CD14-positive monocyte (primary cell): ENCODE results near the gene STK32B. TPM values are rescaled to one million over a fixed set of nuclear protein-coding genes. Genes with fewer than 3 reads are reported as not detected.
A peak's percentile ranks its signal among the peaks of the same experiment; 100 is the strongest.

Experiments used
- DNase-seq, 3 donors: peaks; one replicate each; pipeline ENCODE4 v3.0.0-alpha.2; 2011 to 2022
- H2AFZ ChIP-seq: 2 replicates; pipeline ENCODE4 v1.6.0; 2012; ENCODE audit warnings: mild to moderate bottlenecking, low read depth, low read length, inconsistent platforms; ENCODE audit not compliant: insufficient read depth, poor library complexity, severe bottlenecking
- H3K27ac ChIP-seq, 2 donors: 1 replicate in 1 of 2; 2 replicates in 1 of 2; pipeline ENCODE4 v1.5.1; 2012 to 2013; ENCODE audit warnings: low read length in 2 of 2, control low read depth in 1 of 2, inconsistent platforms in 1 of 2, low read depth in 1 of 2, mild to moderate bottlenecking in 1 of 2
- H3K27me3 ChIP-seq, 2 donors: one replicate each; pipeline versions ENCODE4 v1.6.0 to v1.6.1; 2011 to 2013; ENCODE audit warnings: low read length in 2 of 2; ENCODE audit not compliant: control insufficient read depth in 2 of 2, insufficient read depth in 2 of 2
- H3K36me3 ChIP-seq, 2 donors: replicated peaks in 1 of 2; 1 replicate in 1 of 2; 2 replicates in 1 of 2; pipeline versions ENCODE4 v1.5.1 to v1.6.1; 2012 to 2013; ENCODE audit warnings: low read length in 2 of 2, control low read depth in 1 of 2, inconsistent platforms in 1 of 2, mild to moderate bottlenecking in 1 of 2; ENCODE audit not compliant: insufficient read depth in 2 of 2, control insufficient read depth in 1 of 2
- H3K4me1 ChIP-seq, 2 donors: 1 replicate in 1 of 2; 2 replicates in 1 of 2; pipeline versions ENCODE4 v1.5.1 to v1.6.1; 2012 to 2013; ENCODE audit warnings: low read length in 2 of 2, control low read depth in 1 of 2, inconsistent platforms in 1 of 2, mild to moderate bottlenecking in 1 of 2, moderate library complexity in 1 of 2; ENCODE audit not compliant: insufficient read depth in 2 of 2, control insufficient read depth in 1 of 2
- H3K4me2 ChIP-seq: replicated peaks from 2 replicates; pipeline ENCODE3; 2012; ENCODE audit warnings: low read length, moderate library complexity, mild to moderate bottlenecking; ENCODE audit not compliant: poor library complexity, severe bottlenecking; ENCODE audit errors: extremely low read depth
- H3K4me3 ChIP-seq, 3 experiments: fragments of 200-600 bp in 1 of 3; sonication (generic) in 1 of 3; replicated peaks in 1 of 3; 1 replicate in 2 of 3; 2 replicates in 1 of 3; pipeline ENCODE4 v1.5.1; 2011 to 2013; ENCODE audit warnings: low read length in 3 of 3, mild to moderate bottlenecking in 3 of 3, control low read depth in 2 of 3, low read depth in 2 of 3, inconsistent platforms in 1 of 3, moderate library complexity in 1 of 3
- H3K79me2 ChIP-seq: 2 replicates; pipeline ENCODE4 v1.6.0; 2012; ENCODE audit warnings: mild to moderate bottlenecking, control low read depth, inconsistent platforms, low read length, moderate library complexity; ENCODE audit not compliant: insufficient read depth
- H3K9ac ChIP-seq: 2 replicates; pipeline ENCODE4 v1.6.0; 2017; ENCODE audit warnings: low read length, mild to moderate bottlenecking; ENCODE audit not compliant: insufficient read depth, poor library complexity, severe bottlenecking
- H3K9me3 ChIP-seq, 2 donors: replicated peaks in 1 of 2; 1 replicate in 1 of 2; 2 replicates in 1 of 2; pipeline versions ENCODE4 v1.5.1 to v1.6.1; 2012 to 2013; ENCODE audit warnings: low read length in 2 of 2, control low read depth in 1 of 2; ENCODE audit not compliant: control insufficient read depth in 1 of 2, insufficient read depth in 1 of 2
- H4K20me1 ChIP-seq: 2 replicates; pipeline ENCODE4 v1.6.0; 2012; ENCODE audit warnings: mild to moderate bottlenecking, low read length, control low read depth, moderate library complexity; ENCODE audit not compliant: insufficient read depth
- H3K27ac Mint-ChIP-seq, 7 donors: one replicate each; pipeline ENCODE4 v1.8.0; 2020; ENCODE audit warnings: mild to moderate bottlenecking in 7 of 7, mixed read lengths in 7 of 7, moderate library complexity in 6 of 7, inconsistent platforms in 2 of 7
- H3K27me3 Mint-ChIP-seq, 3 donors: one replicate each; pipeline ENCODE4 v1.8.0; 2021 to 2022; ENCODE audit warnings: low read depth in 3 of 3, mild to moderate bottlenecking in 3 of 3, mixed read lengths in 3 of 3, moderate library complexity in 3 of 3, inconsistent platforms in 1 of 3
- H3K36me3 Mint-ChIP-seq, 2 donors: one replicate each; pipeline ENCODE4 v1.8.0; 2020; ENCODE audit warnings: mixed read lengths in 2 of 2, inconsistent platforms in 1 of 2, mild to moderate bottlenecking in 1 of 2
- H3K4me1 Mint-ChIP-seq: one replicate; pipeline ENCODE4 v1.8.0; 2020; ENCODE audit warnings: mild to moderate bottlenecking, mixed read lengths
- H3K4me3 Mint-ChIP-seq, 2 donors: one replicate each; pipeline ENCODE4 v1.8.0; 2020; ENCODE audit warnings: mild to moderate bottlenecking in 2 of 2, mixed read lengths in 2 of 2, moderate library complexity in 1 of 2
- H3K9me3 Mint-ChIP-seq, 7 donors: one replicate each; pipeline ENCODE4 v1.8.0; 2020 to 2022; ENCODE audit warnings: mixed read lengths in 7 of 7, mild to moderate bottlenecking in 6 of 7, moderate library complexity in 6 of 7, inconsistent platforms in 2 of 7
- CTCF ChIP-seq: fragments of 200-600 bp; IDR thresholded peaks from one replicate; pipeline ENCODE4 v1.8.0; 2022; ENCODE audit warnings: antibody characterized with exemption, mild to moderate bottlenecking
- WGBS: methylation state at CpG from one replicate; pipeline ENCODE4 v1.1.5; 2013; ENCODE audit warnings: missing lambda C conversion rate; ENCODE audit not compliant: insufficient coverage; 5-methylcytosine and 5-hydroxymethylcytosine counted together
- intact Hi-C, 2 donors: fragments of 100-400 bp; cut with micrococcal nuclease; formaldehyde crosslinking; loops; one replicate each; pipeline versions ENCODE4 v1.15.0 to v1.15.1; 2023
- polyA plus RNA-seq, 3 donors: library from polyadenylated mRNA; depleted of rRNA in 1 of 3; unstranded in 2 of 3; stranded (reverse) in 1 of 3; fragments of 300-500 nt in 2 of 3; fragments of >200 nt in 1 of 3; fragmentation: Illumina TruSeq in 2 of 3; gene quantifications; 1 replicate in 2 of 3; 2 replicates in 1 of 3; pipeline ENCODE4 v1.2.3, GENCODE V29; 2012 to 2021

STK32B gene
- polyA plus RNA-seq, 3 donors = 0.61 to 1.7 (median 0.75) TPM

DNA sequence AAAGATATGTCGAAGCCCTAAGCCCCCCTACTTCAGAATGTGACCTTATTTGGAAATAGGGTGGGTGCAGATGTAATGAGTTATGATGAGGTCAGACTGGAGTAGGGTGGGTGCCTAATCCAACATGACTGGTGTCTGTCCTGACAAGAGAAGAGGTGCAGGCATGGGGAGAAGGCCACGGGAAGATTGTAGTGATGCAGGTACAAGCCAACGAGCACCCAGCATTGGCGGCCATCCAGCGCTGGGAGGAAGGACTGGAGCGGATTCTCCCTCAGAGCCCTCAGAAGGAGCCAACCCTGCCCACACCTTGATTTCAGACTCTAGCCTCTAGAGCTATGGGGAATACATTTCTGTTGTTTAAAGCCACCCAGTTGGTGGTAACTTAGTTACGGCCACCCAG, 419.9 kb downstream of the STK32B start:
- Histone ChIP-seq H3K36me3 (no peaks in the 10 kb centered on the region), H2AFZ (no peak overlapping the region), H3K27me3 (no peaks in the 10 kb centered on the region), H3K4me3 (no peak overlapping the region), H4K20me1 (no peaks in the 10 kb centered on the region), H3K4me2 (no peak overlapping the region), H3K4me1 (no peaks in the 10 kb centered on the region), H3K27ac (no peak overlapping the region), H3K79me2 (no peaks in the 10 kb centered on the region), H3K9me3 (no peaks in the 10 kb centered on the region), H3K9ac (no peak overlapping the region)
- intact Hi-C loops = no loop called here
- Mint-ChIP-seq H3K27ac (no peak overlapping the region), H3K4me3 (no peak overlapping the region), H3K27me3 (peaks cover 0 to 1% (median 0%) of the 10 kb centered on the region in 3 donors), H3K36me3 (peaks cover 2 to 12% of the 10 kb centered on the region in 2 donors), H3K9me3 (no peaks in the 10 kb centered on the region), H3K4me1 (peaks cover 5% of the 10 kb centered on the region)
- TF ChIP-seq CTCF = no peak
- WGBS = 100% methylated on average over 1 of the region's 7 CpGs
- DNase-seq = no peak

- no peaks in the 10 kb centered on the region for H4K20me1 ChIP-seq
- WGBS = 38% methylated on average over 5 of the region's 7 CpGs
- TF ChIP-seq CTCF = no peak
- no peaks in the 10 kb centered on the region for H3K9me3 ChIP-seq
- H3K4me3 ChIP-seq = no peak overlapping the region
- no peaks in the 10 kb centered on the region for H3K79me2 ChIP-seq
- no peak overlapping the region for H3K9ac ChIP-seq
- H3K4me3 Mint-ChIP-seq = peak overlapping the region in 1 of 2 donors; percentile 5
- H3K4me1 ChIP-seq = no peaks in the 10 kb centered on the region
- no peak overlapping the region for H2AFZ ChIP-seq
- no peak for DNase-seq
- peaks cover 5% of the 10 kb centered on the region for H3K4me1 Mint-ChIP-seq
- H3K27me3 ChIP-seq = no peaks in the 10 kb centered on the region
- H3K27ac Mint-ChIP-seq = peak overlapping the region in 1 of 7 donors; percentile 36
- H3K27me3 Mint-ChIP-seq = peaks cover 0 to 1% (median 0%) of the 10 kb centered on the region in 3 donors
- intact Hi-C loops = no loop called here
- peaks cover 2 to 12% of the 10 kb centered on the region in 2 donors for H3K36me3 Mint-ChIP-seq
- no peaks in the 10 kb centered on the region for H3K36me3 ChIP-seq
- no peak overlapping the region for H3K4me2 ChIP-seq
- no peak overlapping the region for H3K27ac ChIP-seq
- no peaks in the 10 kb centered on the region for H3K9me3 Mint-ChIP-seq
Observed at GRCh38 chr4:5471691-5472090, 420.4 kb downstream of the STK32B start.
